Inflammatory macrophage treated with lipopolysaccharide for 1 hour (primary cell): Measurements from ENCODE around the gene NGFR.

ENCODE experiments used
- DNase-seq, 2 donors: peaks; one replicate each; pipeline ENCODE4 v3.0.0-alpha.2; 2020 to 2022

The NGFR gene

DNA sequence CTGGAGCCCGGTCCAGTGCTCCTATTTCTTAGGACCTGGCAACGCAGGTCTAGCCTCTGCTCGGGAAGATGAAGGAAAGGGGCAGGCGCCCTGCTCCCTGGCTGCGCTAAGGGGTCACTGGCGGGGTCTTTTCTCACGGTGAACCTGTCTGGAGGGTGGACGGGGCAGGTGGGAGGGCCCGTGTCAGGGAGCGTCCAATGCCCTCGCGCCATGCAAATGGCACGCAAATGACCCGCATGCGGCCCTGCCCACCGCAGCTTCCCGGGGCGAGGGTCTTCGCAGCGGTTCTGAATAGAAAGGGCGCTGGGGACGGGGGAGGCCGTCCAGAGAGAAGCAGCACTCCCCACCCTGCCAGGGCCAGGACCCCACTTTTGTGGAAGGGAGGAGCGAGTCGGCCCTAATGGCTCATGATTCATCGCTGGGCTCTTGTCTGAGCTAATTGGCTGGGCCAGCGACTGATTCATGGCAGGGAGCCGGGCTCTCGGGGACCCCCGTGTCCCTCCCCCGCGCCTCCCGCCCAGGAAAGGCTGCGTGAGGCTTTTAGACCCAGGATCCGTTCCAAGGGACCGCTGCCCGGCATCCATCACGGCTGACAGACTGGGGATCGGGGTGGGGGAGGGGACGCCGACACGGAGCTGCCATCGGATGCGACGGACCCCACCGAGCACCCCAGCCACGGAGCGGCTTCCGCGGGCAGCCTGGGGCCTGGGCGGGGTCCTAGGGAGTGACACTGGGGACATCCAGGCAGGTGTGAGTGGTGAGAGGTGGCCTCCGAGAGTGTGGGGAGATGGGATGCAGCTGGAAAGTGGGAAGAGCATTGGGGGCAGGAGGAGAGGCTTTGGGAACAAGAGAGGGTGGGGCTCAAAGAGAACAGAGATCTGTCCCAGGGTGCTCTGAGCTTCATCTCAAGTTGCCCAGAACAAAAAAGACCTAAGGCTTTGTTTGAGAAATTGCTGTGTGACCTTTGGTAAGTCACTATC lies 25.0 kb upstream of the NGFR start:
- no peak for DNase-seq

DNA sequence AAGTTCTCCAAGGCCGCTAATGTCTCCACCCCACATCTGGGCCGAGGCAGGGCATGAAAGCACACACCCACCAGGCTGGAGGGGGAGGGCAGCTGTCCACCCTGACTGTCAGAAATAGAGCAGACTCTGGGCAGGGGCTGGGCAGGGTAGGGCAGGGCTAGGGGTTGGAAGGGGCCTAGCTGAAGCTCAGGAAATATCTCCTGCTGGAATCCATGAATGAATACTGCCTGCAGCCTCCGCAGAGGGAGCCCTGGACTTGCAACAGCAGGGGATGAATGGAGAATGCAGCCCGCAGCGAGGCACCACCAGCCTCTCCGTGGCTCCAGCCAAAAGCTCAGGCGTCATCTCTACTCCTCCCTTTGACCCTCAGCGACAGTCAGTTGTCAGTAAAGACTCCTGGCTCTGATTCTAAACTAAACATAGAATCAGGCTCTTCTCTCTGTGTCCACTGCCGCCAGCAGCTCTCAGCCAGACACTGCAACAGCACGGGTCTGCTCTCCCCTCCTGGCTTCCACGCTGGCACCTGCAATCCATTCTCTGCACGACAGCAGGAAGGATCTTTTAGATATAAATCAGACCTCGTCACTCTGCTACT lies 23.9 kb upstream of the NGFR start:
- DNase-seq = no peak

DNA sequence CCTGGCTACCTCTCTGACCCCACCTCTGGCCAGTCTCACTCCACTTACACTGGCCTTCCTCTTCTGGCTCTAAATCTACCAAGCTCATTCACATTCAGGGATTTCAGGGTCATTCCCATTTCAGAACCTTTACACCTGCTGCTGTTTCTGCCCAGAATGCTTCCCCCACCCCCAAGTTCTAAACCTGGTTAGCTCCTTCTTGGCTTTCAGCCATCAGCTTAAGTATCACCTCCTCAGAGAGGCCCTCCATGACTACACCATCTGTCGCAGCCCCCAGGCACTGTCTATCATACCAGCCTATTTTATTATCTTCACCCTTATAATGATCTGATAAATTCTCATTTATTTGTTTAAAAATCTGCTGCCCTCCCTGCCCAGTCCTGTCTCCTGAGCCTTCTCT lies 23.3 kb upstream of the NGFR start:
- no peak for DNase-seq

DNA sequence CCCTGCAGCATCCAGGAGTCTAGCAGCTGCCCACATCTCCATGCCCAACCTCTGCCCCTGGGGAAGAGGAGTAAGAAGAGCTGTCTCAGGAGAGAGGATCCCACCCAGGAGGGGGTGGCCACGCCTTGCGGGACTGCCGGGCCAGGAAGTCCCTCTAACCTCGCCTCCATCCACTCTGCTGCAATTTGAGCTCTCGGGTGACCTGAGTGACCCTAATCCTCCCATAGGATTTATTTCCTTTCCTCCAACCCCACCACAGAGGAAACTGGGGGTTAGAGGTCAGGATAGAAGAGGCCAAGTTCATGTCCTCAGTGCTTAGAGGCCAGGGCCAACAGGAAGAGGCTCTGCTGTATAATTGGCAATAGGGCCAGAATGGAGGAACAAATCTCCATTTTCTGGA lies 22.6 kb upstream of the NGFR start:
- no peak for DNase-seq

DNA sequence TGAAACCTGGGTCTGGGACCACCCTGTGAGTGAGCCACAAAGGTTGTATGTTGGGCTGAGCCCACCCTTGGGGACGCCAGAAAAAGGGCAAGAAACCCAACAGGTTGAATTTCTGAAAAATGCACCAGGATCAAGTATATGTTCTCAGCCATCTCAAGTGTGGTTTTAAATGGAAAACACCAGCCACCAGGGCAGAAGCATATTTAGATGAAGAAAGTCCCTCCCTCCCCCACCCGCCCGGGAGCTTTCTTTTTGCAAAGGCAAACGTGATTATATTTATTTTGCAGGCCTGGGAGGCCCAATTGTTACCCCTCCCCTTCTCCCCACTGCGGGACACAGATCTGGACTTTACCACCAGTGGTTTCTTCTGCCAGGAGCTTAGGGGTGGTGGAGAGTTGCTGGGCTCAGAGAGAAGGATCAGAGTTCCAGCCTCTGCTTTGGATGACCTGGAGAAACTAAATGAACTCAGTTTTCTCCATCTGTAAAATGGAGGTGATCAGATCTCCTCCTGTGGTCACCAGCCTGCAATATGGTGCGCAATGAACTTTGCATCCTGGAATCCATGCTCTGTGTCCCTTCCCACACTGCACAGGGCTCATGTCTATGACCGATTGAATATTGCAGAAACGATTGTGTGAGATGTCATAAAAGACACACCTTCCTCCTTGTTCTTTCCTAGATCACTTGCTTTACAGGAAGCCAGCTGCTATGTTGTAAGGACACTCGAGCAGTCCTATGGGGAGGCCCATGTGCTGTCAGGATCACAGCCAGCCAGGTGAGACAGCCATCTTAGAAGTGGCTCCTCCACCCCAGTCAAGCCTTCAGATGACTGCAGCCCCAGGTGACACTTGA lies 21.0 kb upstream of the NGFR start:
- DNase-seq = no peak

DNA sequence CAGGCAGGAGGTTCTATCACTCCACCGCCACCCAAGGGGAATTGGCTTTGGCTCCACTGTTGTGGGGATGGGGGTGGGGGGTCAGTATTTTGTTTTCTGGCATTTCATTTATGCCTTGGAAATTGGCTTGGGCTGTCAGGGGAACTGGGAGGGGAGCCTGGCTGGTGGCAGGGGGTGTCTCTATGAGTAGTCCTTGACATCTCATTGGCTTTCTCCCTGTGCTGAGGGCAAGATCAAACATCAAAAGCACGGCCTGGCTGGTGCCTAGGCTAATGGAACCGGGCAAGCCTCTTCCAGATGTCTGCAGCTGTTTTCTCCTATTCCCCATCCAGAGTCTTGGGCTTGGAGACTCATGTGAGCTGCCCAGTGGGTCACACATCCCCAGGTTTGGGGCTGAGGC lies 17.4 kb upstream of the NGFR start:
- no peak for DNase-seq

DNA sequence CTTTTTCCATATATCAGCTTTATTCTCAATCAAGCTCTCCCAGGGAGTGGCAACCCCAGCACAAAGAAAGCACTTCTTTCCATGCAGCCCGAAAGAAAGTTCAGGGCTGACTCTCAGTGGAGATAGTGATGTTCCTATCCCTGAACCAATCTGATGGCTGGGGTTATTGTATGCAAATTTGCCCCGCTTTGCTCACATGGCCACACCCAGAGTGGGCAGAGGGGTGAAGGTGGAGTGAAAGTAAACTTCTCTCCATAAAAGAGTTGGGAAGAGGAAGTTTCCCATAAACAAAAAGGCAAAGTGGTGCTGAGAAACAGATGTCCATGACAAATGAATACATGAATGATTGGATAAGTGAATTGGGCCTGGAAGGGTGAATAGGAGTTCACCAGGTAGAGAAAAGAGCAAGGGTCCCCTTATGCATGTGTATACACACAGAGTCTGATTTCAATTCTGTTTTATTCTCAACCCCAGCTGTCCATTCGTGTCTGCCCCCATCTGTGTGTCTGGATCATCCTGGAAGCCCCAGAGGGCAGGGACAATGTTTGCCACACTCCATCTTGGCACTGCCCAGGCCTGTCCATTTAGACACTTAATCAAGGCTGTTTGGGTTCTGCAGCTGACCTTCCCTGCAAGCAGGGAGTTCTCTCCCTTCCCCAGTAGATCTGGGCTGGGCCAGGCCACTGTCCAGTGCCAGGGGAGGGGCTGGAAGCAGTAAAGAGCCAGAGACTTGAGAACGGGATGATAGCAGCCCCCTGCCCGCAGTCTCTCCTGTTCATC lies 14.1 kb upstream of the NGFR start:
- DNase-seq = peak in 1 of 2 donors; percentile 22

DNA sequence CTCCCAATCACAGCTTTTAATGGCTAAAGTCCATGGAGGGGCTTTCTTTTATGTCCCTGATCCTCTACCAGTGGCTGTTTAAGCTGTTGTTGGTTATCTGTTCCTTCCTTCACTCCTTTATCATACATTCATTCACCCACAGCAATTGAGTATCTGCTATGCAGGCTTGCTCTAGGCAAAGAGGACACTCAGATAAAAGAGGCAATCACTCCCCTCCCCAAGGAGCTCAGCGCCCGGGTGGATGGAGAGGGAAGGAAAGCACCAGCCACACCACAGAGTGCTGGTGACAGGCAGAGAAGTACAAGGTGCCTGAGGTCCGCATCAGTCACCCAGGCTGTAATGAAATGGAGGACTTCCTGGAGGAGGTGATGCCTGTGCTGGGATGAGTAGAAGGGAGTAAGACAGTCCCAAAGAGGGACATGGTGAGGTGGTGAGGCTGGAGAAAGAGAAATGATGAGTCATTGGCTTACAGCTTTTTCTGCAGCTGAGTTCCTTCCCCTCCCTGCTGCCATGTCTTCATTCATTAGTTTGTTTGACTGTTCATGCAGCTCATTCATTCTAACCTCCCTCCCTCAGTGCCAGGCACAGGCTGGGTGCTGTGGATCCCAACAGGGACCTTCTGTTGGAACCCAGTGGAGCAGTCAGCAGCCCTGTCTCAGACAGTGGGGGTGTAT lies 12.8 kb upstream of the NGFR start:
- peak; percentile 19 to 31 for DNase-seq

DNA sequence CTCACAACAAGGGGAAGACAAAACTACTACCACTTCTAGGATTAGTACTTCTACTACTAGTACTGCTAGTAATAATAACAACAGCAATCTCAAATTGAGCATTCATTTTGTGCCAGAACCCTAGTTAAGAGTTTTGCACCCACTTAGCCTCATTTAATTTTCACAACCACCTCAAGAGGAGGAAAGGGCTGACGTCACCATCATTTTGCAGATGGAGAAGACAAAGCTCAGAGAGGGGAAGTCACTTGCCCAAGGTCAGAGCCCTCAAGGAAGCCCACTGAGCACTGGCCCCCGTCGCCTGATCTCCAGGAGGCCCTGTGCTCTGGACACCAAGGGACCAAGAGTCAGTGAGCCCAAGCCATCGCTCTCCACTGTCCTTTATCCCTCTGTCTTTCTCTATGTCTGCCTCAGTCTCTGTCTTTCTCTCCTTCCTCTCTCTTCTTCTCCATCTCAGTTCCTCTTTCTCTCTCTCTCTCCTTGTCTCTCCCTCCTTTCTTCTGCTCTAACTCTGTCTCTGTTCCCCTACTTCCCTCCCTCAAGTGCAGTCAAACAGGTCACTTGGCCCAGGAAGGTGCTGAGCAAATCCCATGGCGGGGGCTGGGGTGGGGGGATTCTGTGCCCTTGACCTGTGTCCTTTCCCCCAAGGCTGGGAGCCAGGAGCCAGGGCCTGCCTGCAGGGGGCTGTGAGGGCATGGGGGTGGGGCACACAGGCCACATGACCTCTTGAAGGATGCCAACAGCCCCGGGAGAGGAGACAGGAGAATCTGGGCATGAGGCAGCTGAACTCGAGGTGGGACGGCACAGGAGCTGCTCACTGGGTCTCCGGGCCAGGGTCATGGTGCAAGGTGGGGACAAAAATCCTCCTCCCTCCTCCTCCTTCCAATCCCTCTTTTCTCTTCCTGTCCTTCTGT lies 11.2 kb upstream of the NGFR start:
- DNase-seq = peak; percentile 29 to 38

DNA sequence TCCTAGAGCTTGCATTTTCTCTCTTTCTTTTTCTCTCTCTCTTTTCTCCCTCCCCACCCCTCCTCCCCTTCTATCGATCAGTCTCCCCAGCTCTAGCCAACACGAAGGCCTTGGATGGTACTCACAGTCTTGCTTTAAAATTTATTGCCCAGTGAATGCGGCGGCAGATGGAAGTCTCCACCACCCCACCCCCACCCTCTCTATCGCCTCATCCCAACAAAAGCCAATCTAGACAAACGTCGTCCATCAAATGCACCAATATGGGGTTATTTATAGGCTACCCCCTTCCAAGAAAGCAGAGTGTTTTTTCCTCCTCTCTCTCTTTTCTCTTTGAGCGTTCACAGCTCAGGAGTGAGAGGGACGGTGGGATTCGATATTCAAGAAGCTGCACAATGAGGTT lies 10.5 kb upstream of the NGFR start:
- no peak for DNase-seq

DNA sequence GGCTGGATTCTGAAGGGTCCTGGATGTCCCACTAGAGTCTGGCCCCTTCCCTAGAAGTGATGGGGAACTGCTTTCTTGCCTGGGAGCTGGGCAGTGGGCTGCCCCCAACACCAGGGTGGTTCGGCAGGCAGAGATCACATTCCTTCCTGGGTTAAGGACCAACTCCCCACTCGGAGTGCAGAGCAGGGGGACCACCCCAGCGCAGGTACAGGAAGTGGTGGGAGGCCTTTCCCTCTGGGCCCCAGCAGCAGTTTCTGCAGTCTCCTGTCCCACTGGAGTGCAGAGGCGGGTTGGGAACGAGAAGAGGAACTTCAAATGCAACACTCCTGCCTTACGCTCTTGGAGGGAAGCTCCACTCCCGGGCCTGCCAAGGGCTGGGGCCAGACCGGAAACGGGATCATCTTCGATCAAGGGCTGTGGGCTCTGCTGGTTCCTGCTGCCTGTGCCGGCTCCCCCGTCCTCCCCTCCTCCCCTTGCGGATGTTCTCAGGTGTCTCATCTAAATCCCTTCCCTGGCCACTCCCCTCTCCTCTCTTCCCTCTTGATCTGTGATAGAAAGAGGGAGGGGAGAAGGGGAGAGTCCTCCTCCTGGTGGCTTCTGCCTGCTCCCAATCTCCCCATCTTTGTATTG lies 9.0 kb upstream of the NGFR start:
- peak; percentile 52 to 65 for DNase-seq

DNA sequence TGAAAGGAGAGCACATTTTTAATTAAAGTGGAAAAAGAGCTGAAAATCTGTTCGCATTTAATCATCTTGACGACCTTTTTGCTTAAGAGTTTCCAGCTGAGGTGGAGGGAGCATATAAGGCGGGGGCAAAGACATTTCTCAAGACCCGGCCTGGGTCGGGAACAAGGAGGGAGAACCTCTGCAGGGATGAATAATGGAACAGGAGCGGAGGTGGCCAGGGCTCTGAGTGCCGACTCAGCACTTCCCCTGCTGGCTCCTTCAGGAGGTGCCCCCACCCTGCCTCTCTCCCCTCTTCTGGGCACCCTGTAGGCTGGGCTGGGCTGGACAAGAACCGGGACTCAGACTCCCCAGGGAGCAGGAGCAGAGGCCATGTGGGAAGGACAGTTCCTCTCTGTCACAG lies 7.9 kb upstream of the NGFR start:
- DNase-seq = no peak

DNA sequence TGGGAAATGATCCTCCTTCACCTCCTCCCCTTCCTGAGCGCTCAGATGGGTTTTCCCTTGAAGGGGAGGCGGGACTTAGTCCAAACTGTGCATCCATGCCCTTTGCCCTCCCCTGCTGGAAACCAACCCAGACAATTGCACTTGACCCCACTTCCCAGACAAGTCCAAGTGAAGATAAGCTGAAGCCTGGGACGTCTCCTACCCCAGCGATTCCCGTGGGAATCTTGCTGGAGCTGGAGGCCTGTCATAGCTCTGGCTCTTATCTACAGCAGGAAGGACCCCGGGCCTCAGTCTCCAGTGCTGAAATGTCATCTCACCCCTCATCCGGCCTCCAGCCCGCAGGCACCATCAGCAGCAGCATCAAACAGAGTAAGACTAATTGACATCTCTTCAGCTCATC lies 6.5 kb upstream of the NGFR start:
- no peak for DNase-seq

DNA sequence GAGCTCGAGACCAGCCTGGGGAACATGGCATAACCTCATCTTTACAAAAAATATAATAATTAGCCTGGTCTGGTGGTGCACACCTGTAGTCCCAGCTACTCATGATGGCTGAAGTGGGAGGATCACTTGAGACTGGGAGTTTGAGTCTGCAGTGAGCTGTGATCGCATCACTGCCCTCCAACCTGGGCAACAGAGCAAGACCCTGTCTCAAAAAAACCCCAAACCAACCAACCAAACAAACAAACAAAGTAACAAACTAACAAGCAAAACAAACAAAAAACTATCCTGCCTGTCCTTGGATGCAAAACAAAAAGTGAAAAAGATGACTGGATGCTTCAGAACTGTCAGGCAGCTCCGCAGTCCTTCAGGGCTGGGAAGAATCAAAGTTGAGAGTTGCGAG lies 5.7 kb upstream of the NGFR start:
- no peak for DNase-seq

DNA sequence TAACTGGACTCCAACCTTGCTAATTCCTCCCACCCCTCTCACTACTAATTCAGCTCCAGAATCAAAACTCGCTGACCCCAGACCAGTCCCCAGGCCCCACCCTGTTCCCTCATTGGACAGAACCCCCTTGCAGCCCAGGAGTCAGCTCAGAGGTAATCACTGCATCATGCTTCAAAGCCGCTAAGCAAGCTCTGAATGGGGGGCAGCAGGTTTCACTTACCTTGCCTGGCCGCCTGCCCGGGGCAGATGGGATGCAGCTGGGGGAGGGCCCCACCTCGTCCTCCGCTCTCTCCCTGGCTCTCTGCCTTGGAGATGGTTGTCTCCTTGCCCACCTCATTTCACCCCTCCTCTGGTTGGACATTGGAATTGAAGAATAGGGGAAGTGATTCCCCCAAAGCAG lies 4.8 kb upstream of the NGFR start:
- DNase-seq = no peak

DNA sequence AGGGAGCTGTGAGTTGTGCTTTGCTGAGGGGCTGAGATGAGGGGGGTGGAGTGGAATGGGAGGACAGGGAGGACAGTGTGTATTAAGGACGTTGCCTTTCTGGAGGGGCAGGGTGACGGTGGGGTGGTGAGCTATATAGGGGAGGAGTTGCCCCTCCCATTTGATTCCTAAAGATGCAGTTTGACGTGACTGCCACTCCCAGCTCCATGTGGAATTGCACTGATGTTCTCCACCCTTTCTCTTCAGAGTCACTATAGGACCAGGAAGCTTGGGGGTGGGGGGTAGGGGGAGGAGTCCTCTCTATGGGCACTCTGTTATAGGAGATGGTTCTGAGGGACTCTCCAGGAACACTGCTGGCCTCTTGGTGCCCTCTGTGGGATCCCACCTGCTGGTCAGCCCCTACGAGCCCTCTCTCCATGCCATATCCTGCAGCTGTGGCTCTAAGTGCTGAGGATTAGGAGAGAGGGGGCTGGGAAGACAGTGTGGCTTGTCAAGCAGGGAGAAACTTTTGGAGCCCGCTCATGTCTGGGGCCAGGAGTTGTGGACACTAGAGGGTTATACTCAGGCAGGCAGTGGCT lies 3.8 kb upstream of the NGFR start:
- no peak for DNase-seq

DNA sequence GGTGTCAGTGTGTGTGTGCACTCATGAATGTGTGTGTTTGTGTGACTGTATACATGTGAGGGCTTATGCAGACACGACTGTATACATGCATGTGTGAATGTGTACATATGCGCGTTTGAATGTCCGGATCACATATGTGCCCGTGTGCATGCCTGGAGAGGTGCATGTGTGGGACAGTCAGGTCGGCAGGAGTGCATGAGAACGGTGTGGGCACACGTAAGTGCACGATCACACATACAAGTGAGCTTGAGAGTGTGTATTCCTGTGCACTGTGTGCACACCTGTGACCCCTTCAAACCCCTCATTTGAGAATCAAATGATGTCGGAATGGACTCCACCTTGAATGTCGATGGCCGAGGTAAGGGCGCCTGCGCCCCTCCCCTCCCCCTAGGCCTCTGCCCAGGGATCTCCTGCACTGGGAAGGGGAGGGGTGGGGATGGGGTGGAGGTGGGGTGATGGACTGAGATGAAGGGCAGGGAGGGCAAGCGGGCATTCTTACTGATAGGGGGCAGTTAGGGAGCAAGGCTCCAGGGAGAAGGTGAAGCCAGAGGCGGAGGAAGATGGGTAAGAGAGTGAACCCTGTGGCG lies 601 bp upstream of the NGFR start:
- no peak for DNase-seq

DNA sequence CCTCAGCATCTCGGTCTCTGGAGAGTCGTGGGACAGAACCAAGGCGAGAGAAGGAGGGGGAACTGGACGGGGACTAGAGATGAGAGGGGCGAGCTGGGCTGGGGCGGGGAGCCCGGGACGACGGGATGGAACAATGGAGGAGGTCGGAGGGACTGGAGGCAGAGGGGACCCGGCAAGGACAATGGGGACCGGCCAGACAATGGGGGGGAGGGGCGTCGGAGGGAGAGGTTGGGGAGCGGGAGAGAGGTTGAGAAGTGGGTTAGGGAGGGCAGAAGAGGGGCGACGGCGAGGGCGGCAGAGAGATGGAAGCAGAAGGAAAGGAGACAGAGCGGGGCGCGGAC lies 719 bp downstream of the NGFR start:
- DNase-seq = no peak

DNA sequence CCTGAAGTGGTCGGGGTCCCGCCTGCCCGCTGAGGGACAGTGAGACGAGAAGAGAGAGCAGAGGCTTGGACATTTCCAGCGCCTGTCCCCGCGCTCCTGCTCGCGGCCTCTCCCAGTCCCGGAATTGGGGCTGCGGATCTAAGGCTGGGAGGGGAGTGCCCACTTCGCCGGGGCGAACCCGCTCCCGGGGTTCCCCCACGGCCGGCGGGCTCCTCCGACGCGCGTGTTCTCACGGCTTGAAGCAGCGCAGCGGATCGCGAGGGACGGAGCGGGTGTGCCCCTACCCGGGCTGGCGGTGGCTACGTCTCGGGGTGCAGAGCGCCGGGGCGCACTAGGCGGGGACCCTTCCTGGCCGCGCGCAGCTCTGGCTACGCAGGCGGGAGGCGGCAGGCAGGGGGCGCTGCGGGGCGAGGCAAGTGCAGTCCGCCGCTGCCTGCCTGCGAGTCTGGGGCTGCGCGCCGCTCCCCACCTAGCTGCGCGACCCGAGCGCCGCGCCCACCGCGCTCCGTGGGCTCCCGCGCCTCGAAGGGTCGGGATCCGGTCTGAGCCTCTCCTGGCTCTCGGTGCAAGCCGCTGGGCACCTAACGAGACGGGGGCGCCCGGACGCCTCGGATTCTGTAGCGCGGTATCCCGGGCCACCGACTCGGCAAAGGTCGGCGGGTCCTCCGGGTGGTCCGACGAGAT lies 1.2 kb downstream of the NGFR start:
- DNase-seq = peak; percentile 30 to 73

DNA sequence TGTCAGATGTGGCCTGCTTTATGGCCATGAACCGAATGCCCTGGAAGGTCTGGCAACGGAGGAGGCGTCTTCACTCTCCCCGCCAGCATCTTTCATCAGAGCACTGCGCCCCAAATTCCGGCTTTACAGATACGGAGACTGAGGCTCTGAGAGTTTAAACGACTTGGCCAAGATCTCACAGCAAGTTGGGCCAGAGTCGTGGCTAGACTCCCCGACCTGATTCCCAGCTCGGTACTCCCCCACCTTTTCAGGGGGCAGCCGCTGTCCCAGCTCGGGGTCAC lies 1.7 kb downstream of the NGFR start:
- no peak for DNase-seq
